Prostate gland (tissue), 2 donors: ENCODE measurements around the gene PAMR1.

Source experiments
- POLR2A ChIP-seq: fragments of 450-650 bp; IDR thresholded peaks from one replicate; pipeline ENCODE4 v1.6.1; 2016; ENCODE audit warnings: antibody characterized with exemption, mild to moderate bottlenecking
- POLR2AphosphoS5 ChIP-seq: sonication (generic); formaldehyde crosslinking; IDR thresholded peaks from one replicate; pipeline ENCODE4 v1.6.1; 2017; ENCODE audit warnings: antibody characterized with exemption
- TF ChIP-seq, protein P1 (sequence below), 4 experiments: fragments of 200-600 bp in 2 of 4; fragments of 450-650 bp in 2 of 4; sonication (generic) in 2 of 4; IDR thresholded peaks; 1 replicate in 3 of 4; 2 replicates in 1 of 4; pipeline ENCODE4 v1.5.1; 2016 to 2019; ENCODE audit warnings: antibody characterized with exemption in 4 of 4, mild to moderate bottlenecking in 2 of 4, moderate library complexity in 2 of 4

DNA sequence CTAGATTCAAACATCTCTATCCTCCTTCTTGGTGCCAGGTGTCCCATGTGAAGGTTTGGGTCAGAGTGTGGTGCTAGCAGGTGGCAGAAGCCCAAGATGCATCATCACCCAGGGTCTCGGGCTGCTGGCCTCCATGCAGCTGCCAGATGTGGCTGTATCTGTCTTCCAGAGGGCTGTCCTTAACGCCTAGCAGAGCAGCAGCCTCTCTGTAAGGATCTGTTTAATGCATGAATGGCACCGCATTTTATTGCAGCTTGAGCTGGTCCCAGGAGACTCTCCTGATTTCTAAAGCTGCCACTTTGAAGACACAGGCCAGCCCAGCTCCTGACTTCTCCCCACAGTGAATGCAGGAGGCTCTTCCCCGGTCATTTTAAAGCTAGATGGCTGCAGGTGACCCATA is 132.3 kb downstream of the PAMR1 start:
- TF ChIP-seq, protein P1, sequence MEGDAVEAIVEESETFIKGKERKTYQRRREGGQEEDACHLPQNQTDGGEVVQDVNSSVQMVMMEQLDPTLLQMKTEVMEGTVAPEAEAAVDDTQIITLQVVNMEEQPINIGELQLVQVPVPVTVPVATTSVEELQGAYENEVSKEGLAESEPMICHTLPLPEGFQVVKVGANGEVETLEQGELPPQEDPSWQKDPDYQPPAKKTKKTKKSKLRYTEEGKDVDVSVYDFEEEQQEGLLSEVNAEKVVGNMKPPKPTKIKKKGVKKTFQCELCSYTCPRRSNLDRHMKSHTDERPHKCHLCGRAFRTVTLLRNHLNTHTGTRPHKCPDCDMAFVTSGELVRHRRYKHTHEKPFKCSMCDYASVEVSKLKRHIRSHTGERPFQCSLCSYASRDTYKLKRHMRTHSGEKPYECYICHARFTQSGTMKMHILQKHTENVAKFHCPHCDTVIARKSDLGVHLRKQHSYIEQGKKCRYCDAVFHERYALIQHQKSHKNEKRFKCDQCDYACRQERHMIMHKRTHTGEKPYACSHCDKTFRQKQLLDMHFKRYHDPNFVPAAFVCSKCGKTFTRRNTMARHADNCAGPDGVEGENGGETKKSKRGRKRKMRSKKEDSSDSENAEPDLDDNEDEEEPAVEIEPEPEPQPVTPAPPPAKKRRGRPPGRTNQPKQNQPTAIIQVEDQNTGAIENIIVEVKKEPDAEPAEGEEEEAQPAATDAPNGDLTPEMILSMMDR (IDR thresholded peaks at IDR 0.05), result no peak
- no peak for TF ChIP-seq POLR2A
- no peak for TF ChIP-seq POLR2AphosphoS5
